Measurements from ENCODE around the gene CAPN3.

The CAPN3 gene

DNA sequence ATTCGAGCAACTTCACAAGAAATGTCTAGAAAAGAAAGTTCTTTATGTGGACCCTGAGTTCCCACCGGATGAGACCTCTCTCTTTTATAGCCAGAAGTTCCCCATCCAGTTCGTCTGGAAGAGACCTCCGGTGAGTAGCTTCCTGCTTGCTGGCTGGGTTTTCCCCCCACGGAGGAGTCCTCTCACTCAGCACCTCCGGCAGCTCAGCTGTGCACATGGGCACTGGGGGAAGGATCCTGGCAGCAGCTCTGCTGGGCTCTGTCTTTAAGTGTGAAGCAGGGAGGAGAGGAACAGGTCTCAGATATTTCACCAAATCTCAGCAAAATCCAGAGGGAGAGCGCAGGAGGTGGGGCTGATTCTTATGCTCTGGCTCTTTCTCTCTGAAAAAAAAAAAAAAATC lies 684 bp downstream of the CAPN3 start:
- DNase-seq = no peak

DNA sequence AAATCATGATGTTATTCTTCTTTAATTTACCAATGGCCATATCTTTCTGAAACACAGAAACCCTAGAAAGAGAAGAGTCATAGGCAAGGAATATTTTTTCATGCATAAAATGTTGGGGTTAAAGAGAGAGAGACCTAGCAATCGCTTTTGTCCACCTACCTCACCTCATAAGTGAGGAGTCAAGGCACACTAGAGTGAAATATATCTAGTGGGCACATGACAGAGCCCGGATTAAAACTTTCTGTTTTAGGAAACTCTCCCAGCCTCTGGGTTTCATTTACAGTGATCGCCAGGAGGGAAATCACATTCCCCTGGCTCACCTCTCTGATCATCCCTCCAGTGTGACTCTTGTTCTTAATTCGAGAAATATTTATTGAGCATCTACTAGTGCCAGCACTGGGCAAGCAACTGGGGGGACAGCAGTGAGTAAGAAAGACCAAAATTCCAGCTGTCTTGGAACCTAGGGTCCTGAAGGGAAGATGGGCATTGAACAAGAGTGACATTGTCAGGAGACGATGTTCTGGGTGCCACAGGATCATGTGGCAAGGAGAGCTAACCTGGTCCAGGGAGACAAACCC lies 1.3 kb downstream of the CAPN3 start:
- no peak for DNase-seq

DNA sequence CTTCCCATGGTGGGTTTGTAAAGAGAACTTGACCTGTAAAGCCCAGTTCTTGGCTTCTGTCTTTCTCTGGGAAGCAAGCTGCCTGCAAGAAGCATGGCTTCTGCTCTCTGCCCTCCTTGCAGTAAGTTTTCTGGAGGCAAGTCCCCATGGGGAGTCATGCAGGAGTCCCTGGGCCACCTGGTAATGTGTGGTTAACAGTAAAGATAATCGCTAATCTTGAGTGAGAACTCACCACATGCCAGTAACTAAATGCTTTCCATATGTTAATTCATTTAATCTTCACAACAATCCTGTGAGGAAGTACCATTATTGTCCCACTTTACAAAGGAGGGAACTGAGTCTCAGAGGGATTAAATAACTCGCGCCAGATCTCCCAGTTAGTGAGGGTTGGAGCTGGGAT lies 4.2 kb downstream of the CAPN3 start:
- no peak for DNase-seq

DNA sequence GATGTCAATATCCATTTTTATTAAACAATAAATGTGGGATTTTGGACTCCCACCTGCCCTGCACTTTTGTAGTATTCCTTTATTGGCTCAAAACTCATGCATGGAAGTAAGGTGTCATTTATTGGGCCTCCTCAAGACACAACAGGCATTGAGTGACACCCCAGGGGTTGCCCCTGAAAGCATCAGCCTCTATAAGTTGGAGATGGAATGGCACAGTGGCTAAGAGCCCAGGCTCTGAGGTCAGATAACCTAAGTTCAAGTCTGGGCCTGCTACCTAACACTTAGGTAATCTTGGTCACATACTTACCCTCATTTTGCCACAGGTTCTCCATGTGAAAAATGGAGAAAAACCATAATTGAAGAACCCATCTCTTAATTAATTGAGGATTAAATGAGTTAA lies 4.6 kb downstream of the CAPN3 start:
- no peak for DNase-seq

DNA sequence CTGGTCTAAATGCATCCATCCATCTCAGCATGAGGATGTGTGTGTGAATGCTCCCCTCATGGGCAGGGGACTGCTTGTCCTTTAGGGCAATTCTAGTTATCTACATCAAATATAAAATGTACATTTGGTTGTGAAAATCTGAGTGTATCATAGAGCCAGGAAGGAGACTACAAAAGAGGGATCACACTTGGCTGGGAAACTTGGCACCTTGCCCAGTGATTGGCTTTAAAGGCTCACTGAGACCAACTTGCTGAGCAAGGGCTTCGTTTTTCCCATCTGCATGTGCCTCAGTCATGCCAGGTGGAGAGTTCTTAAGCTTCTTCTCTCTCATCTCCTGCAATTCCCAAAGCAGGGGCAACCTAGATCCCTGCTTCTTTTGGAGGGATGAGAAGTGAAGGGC lies 5.2 kb downstream of the CAPN3 start:
- peak; percentile 53 for DNase-seq

DNA sequence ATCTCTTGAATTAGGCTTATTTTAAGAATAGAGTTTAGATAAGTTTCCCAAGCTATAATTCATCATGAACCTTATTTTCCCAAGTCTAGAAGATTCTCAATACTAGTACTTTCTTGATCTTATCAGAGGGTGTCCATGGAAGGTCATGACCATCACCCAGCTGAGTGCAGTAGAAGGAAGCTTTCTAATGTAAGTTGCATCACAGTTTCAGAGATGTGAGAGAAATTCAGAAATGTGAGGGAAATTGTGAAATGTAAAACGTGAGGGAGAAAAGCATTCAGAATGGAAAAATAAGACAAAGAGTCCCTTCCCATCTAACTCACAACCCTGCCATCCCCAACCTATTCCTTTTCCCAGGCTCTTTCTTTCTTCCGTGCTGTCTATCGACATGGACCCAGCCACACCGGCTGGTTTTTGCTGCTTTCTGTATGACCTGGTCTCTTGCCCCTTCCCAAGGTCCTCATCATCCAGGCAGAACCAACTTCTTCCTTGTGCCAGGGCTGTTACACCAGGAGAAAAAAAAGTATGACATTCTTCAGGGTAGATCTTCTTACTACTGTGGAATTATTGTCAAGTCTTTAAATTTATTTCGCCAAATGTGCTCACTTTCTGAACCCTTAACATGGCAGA lies 6.7 kb downstream of the CAPN3 start:
- no peak for DNase-seq

DNA sequence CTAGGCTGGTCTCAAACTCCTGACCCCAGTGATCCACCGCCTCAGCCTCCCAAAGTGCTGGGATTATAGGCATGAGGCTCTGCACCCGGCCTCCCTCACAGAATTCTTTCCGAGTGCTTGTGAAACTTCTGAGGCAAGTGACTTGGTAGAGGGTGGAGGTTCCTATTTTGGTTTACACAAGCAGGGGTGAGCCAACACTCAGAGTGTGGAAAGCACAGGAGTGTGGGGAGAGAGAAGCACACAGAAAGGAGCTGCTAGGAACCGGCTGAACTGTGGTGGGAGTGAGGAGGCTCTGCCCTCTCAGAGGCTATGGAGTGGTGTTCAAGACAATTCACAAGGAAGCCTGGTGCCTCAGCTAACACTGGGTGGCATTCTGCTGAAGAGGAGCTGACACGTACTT lies 7.7 kb downstream of the CAPN3 start:
- no peak for DNase-seq

DNA sequence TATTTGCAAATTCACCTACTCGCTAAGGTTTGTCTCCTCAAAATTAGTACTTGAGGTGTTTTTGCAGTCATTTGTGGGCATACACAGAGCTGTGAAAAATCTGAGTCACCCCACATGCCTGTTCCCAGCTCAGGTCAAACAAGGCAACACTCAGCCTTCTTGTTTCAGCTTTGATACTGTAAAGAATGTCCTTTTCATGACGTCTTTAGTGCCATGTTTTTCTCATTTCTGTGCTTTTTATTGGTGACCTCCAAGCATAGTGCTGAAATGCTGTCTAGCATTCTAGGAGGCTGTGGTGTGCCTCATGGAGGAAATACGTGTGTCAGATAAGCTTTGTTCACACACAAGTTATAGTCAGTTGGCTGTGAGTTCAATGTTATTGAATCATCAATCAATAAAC lies 8.8 kb downstream of the CAPN3 start:
- DNase-seq = no peak

DNA sequence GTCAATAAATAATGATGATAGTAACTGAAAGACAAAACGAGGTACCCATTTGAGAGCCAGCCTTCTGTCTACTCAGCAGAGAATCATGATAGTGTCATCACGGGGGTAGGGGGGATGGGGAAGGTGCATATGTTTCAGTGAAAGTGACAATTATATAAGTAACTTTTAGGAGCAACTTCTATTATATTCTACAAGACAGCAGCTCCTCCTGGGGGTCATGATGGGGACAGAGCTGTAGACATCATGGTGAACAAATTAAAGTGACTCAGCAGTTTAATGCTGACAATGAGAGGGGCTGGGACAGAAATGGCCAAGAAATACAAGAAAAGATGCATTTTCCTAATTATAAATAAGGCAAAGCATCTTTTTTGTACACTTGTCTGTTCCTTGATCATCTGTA lies 11.8 kb downstream of the CAPN3 start:
- no peak for DNase-seq

DNA sequence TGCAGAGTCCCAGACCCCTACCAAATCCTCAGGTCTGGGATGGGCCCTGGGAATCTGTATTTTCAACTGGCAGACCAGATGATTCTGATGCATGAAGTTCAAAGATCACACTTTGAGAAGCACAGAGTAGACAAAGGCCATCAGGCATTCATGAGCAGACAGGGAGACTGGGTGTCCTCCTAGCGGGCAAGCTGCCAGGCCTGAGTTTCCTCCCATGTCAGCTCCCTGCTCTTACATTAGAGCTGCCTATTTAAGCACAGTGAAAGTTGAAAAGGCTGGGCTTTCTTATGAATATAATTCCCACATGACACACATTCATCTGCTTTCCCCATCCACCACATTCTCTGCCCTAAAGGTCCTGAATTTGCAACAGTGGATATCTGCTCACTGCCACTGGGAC lies 14.0 kb downstream of the CAPN3 start:
- DNase-seq = no peak

DNA sequence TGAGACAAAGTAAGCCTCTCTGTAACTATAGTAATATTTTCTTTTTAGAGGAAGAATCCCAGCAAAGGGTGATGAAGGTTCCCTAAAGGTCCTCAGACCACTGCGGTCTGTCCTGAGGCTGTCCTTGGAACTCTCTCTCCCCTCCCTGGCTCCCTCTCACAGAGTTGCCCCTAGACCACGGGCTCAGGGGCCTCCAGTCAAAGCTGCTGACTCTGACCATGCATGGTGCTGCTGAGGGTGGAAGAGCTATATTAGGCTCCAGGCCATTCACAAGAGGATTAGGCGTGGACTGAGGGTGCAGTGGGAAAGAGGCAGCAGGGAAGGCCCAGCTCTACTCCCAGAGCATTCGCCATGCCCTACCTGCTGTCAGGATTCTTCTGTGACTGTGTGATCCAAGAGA lies 14.6 kb downstream of the CAPN3 start:
- DNase-seq = no peak

DNA sequence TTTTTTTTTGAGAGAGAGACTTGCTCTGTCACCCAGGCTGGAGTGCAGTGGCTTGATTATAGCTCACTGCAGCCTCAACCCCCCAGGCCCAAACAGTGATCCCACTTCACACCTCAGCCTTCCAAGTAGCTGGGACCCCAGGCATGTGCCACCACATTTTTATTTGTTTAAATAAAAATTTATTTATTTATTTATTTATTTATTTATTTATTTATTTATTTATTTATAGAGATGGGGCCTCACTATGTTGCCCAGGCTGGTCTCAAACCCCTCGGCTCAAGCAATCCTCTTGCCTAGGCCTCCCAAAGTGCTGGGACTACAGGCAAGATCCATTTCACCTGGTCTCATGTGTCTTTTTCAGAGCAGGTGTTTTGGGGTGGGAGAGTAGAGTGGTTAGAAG lies 15.5 kb downstream of the CAPN3 start:
- DNase-seq = no peak

DNA sequence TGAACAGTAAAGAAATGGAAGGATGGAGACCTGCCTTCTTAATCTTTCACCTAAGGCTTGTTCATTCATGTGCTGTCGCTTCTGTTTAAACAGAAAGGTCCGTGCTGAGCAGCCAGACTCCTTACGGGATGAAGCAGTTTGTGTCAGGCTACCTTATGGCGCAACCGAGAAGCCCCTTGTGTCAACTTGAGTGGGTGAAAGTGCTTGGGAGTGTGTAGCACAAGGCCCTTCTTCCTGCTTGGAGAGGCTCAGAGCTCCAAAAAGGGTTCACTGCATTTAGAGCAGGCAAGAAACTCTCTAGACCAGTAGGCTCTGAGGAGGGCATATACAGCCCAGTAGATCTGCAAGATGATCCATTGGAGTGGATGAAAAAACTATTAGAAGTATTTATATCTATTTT lies 16.0 kb downstream of the CAPN3 start:
- no peak for DNase-seq

DNA sequence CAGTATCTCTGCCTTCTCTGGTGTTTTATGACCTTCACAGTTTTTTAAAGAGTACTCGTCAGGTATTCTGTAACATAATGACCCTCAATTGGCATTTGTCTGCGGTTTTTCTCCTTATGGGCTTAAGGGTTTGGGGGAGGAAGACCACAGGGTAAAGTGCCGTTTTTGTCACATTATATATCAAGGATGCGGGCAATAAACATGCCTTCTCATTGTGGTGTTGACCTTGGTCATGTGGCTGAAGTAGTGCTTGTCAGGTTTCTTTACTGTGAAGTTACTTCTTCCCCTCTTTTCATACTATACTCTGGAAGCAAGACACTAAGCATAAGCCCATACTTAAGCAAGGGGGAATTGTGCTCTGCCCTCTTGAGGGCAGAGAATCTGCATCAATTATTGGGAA lies 16.6 kb downstream of the CAPN3 start:
- no peak for DNase-seq

DNA sequence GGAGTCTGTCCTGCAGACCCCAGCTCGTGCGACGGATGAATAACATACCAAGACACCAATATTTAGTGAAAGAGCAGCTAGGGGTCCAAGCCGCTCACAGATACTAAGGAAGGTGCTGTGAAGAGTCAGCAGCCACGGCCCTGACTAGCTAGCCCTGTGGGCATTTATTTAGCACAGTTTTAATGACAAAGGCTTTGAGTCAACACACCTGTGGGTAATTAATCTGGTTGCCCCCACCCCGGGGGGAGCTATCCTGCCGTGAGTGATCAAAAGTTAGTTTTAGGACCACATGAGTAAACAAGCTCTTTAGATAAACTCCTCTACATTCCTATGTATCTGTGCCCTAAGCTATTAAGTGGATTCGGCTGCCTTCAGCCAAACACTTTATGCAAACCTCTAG lies 18.7 kb downstream of the CAPN3 start:
- no peak for DNase-seq

DNA sequence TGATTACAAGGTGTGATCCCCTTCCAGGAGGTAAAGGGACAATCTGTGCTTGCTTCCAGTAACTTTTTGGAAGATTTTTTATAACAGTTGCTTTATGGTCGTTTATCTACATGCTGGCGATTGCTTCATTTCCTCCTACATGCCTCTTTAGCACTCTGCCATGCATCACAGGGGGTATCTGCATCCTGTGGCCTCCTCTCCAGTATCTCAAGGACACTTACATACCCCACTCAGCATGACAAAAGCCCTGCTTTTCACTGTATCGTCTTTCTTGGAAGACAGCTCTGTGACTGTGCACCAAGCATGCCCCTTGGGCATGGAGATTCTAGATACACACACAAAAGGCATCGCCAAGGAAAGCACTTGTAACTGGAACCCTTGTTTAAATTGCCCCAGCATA lies 25.3 kb downstream of the CAPN3 start:
- no peak for DNase-seq

DNA sequence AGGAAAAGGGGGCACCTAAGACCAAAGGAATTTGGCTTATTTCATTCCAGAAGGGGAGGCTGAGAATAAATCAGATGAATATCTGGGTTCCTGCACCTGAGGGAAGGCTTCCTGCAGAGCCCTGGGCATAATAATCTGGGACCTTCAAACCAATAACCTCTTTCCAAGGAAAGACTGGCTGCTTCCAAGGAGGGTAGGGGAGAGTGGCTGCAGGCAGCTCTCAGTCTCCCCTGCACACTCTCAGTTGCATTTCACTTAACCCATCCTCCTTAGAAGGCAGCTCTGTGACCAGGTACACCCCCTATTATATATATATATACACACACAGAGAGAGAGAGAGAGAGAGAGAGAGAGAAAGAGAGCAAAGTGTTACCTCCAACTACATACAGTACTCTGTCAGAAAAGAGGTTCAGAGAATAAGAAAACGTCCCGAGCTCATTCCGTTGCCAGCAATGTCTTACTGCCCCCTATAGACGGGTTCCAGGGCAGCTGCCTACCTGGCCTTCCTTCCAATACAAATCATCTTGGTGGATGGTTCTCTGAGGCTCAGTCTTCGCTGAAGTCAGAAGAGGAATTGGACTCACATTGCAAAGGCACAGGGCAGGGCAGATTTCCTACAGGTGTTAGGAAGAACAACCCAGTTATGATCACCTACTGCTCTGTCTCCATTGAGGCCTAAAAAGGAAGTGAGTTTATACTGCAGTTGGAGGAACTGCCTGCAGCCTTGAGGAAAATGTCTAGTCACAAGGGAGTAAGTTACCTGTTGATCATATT lies 26.1 kb downstream of the CAPN3 start:
- peak; percentile 53 for DNase-seq

DNA sequence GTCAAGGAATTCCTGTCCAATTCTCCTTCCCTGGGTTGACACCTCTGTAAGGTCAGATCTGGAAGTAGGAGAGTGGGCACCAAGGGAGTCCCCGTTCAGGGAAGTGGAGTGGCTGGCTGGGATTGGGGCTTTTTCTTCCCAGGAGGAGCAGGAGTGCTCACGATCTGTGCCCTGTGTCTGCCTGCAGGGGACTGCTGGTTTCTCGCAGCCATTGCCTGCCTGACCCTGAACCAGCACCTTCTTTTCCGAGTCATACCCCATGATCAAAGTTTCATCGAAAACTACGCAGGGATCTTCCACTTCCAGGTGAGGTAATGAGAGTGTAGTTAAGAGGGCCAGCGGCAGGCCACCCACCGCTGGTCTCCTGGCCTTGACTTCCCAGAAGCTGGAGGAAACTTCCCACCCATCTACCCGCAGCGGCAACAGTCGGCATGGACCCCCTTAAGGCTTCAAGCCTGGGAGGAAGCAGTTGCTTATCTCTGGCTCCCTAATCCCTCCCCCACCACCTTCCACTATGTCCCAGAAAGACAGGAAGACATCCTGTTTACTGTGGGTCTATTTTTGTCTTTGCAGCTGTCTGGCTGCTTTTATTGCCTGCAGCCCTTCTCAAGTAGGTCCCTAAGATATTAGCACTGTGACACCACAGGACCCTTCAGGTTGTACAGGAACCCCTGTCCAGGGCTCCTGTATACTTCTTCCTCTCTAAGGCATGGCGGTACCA lies 26.8 kb downstream of the CAPN3 start:
- DNase-seq = no peak

DNA sequence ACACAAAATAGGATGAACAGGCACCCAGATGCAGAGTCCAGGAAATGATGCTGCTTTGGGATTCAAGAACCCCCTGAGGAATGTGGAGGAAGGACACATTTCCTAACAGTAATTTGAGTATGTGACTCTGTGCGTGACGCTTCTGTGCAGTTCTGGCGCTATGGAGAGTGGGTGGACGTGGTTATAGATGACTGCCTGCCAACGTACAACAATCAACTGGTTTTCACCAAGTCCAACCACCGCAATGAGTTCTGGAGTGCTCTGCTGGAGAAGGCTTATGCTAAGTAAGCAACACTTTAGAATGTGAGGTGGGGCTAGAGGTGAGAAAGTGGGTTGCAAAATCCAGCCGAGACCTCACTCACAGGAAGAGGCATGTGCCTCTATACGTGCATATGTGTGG lies 28.3 kb downstream of the CAPN3 start:
- no peak for DNase-seq

DNA sequence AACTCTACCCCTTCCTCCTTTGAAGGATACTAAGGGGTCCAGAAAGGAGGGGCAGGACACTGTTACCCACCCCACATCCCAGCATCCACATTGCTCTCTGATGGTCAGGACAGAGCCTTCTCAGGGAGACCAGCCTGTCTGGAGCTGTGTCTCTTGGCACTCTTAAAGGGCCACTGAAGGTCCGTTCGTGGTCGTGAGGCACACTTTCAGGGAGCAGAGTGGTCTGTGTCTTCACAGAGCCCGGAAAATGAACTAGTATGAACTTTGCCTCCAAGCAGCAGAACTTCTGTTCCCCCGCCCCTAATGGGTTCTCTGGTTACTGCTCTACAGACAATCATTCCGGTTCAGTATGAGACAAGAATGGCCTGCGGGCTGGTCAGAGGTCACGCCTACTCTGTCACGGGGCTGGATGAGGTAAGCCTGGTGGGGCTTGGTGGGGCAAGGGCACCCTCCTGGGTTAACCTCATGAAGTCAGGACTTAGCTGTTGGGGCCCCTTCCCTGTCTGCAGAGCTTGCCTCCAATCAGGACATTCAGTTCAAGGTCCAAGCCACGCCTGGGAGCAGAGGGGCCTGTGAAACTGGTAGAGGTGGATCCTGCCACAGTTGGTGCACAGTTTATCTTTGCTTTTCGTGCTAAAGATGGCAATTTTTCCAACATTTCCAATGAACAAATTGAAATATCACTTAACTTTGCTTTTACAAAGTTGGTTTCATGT lies 33.2 kb downstream of the CAPN3 start:
- no peak for DNase-seq

DNA sequence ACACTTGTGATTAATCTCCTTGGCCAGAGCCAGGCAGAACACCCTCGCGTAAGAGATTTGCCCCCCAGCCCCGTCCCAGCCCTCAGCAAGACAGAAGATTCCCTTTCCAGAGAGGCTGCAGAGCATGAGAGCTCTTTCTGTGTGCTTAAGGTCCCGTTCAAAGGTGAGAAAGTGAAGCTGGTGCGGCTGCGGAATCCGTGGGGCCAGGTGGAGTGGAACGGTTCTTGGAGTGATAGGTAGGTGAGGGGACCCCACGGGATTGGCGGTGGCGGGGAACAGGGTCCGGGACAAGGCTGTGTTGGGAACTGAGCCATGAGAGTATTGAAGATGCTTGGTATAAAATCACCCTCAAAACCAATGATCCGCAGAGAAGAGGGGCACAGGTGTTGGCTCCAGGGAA lies 34.8 kb downstream of the CAPN3 start:
- no peak for DNase-seq

DNA sequence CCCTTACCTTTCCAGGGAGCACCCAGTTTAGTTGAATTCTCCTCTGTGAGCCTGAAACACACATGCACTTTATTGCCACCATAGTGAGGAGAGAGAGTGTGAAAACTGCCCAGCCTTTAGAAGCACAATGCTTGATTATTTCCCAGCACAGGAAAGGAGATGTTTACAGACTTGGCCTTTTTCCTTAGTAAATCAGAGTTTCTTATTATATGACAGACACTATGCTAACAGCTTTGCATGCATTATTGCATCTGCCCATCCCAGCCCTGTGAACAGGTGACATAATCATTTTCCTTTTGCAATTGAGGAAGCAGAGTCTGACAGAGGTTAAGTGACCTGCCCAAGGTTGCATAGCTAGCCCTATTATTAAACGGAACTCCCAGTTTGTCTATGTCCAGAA lies 36.5 kb downstream of the CAPN3 start:
- no peak for DNase-seq

Measured in eye (tissue), 1 donor.